ENCODE measurements around the gene SETMAR.

The SETMAR gene

GRCh38 chr3:4351164-4351855, 48.1 kb downstream of the SETMAR start:
- peak; percentile 15 to 28 for DNase-seq (ENCODE audit: low read depth in 2 of 2)

GRCh38 chr3:4351872-4352271, 48.7 kb downstream of the SETMAR start:
- DNase-seq (ENCODE audit: low read depth in 2 of 2), result no peak

DNA sequence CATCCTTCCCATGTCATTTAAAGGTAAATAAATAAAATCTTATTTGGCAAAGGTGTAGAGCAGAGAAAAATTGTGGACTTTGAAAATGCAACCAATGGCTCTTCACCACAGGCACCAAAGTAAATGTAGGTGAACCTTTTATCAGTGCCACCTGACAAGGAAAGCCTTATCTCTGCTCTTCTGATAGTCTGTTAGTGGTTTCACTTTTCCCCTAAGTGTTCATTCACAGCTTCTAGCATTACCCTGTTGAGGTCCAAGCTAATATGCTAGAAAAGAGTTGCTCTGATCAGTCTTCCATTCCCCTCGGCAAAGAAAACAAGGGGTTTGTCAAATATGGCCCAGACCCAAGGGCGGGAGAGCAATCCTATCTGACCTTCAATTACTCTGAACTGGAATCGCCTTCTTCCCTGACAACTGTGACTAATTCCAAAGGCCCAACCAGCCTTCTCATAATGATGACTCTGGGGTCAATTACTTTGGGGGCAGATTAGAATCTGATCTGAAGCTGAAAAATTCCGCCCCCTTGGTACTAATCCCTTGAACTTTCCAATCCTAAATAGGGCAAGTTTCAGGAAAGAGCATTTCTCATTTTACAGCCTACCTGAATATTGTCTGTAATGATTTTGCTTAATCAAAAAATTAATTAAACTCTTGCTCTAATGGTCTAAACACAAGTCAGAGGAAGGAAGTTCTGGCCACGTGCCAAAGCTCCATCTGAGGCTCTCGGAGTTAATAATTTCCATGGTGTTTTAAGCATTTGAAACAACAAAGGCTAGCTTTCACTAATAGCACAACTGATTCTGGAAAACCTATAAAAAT, 52.4 kb downstream of the SETMAR start:
- DNase-seq (ENCODE audit: low read depth in 2 of 2), result no peak

DNA sequence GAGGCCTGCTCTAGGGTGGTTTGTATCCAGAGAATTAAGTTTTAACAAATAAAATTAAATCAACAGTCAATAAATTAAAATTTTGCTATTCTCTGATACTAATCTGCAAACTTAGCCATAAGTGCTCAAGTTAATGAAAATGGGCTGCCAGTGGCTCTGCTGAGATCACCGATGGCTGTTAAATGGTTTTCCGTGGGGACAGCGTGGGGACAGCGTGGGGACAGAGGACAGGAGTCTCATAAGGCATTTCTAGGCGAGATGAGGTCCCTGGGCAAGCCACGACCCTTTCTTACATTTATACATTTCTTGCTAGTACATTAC, 53.0 kb downstream of the SETMAR start:
- no peak for DNase-seq (ENCODE audit: low read depth in 2 of 2)

DNA sequence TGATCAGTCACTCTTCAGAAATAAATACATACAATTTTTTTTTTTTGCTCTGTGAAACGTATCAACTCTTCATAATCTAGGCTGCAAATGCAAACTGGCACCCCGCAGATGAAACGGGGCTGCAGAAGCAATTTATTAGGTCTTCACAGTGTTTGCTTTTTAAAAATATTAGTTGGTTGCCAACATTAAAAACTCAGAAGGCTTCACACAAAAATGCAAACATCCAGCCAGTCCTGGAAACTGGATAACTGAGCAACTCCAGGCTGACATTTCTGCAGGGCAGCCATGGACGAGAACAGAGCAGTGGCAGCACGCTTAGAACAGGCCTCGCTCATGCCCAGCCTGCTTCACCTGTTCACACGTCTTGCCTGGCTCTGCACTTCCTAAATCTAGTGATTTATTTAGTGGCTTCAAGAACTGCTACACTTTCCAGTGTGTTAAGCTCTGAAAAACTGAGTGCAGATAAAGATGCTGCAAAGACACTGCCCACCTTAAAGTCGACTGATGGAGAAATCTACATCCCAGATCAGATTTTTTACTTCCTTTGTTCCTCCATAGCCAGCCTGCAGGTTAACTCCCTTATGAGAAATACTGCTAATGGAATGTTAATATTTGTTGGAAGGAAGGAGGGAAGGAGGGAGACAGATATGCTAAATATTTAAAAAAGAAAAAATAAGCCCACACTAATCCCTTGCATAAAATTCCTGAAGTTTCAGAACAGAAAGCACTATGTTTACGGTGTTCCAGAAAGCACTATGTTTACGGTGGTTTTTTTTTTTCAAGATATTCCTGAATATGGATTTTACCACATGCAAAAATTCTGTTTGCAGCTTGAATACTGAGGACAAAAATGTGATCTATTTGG, 53.6 kb downstream of the SETMAR start:
- DNase-seq (ENCODE audit: low read depth in 2 of 2), result no peak

- no peak for DNase-seq (ENCODE audit: low read depth in 2 of 2)
These were observed 55.1 kb downstream of the SETMAR start for GRCh38 chr3:4358273-4358672.

DNA sequence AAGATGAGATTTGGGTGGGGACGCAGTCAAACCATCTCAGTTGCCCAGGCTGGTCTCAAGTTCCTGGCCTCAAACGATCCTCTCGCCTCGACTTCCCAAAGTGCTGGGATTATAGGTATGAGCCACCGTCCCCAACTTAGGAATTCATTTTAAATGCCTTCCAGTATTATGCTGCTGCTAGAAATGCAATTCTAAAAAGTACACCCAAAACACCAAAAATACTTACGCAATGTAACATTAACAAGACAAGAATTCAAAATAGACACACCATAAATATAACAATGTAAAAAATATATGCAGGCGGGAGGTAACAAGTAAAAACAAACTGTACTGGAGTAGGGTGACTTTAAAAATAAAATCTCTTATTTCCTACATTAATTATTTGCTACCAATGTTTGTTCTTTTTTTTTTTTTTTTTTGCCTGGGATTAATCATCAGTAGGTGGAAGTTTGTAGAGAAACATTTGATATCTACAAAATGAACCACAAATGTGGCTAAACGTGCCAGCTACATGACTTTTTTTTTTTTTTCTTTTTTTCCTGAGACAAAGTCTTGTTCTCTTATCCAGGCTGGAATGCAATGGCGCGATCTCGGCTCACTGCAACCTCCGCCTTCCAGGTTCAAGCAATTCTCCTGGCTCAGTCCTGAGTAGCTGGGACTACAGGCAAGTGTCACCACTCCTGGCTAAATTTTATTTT, 56.8 kb downstream of the SETMAR start:
- DNase-seq (ENCODE audit: low read depth in 2 of 2), result no peak

GRCh38 chr3:4360817-4361216, 57.6 kb downstream of the SETMAR start:
- no peak for DNase-seq (ENCODE audit: low read depth in 2 of 2)

DNA sequence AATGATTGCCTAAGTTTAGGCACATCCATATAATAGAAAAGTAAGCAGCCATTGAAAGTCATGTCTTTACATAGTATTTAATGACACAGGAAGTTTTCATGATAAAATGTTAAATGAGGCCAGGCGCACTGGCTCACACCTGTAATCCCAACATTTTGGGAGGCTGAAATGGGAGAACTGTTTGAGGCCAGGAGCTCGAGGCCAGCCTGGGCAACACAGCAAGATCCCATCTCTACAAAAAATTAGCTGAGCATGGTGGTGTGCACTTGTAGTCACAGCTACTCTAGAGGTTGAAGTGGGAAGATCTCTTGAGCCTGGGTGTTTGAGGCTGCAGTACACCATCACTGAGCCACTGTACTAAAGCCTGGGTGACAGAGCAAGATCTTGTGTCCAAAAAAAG, 59.4 kb downstream of the SETMAR start:
- DNase-seq (ENCODE audit: low read depth in 2 of 2), result no peak
